Vagina (tissue), 2 donors: Measurements from ENCODE around the gene DYNLRB2. TPM values are rescaled to one million over a fixed set of nuclear protein-coding genes. Genes with fewer than 3 reads are reported as not detected.

ENCODE experiments used
- DNase-seq, 2 donors: peaks; one replicate each; pipeline ENCODE4 v3.0.0-alpha.2; 2017; ENCODE audit errors: extremely low spot score in 2 of 2
- H3K27ac ChIP-seq: fragments of 200-600 bp; sonication (generic); one replicate; pipeline ENCODE4 v1.5.1; 2019
- H3K27me3 ChIP-seq: fragments of 200-600 bp; sonication (generic); one replicate; pipeline ENCODE4 v1.5.1; 2019
- H3K36me3 ChIP-seq, 2 donors: fragments of 200-600 bp; sonication (generic); one replicate each; pipeline ENCODE4 v1.5.1; 2017 to 2019
- H3K4me1 ChIP-seq: fragments of 200-600 bp; sonication (generic); one replicate; pipeline ENCODE4 v1.5.1; 2019
- H3K4me3 ChIP-seq, 2 donors: fragments of 200-600 bp; sonication (generic); 1 replicate in 1 of 2; 2 replicates in 1 of 2; pipeline ENCODE4 v1.5.1; 2016 to 2019
- H3K9me3 ChIP-seq: fragments of 200-600 bp; sonication (generic); one replicate; pipeline ENCODE4 v1.5.1; 2019
- CTCF ChIP-seq, 3 experiments: fragments of 450-650 bp in 2 of 3; fragments of 200-600 bp in 1 of 3; sonication (generic) in 1 of 3; IDR thresholded peaks; one replicate each; pipeline ENCODE4 v1.5.1; 2017 to 2019; ENCODE audit warnings: antibody characterized with exemption in 3 of 3, mild to moderate bottlenecking in 2 of 3, moderate library complexity in 2 of 3
- POLR2A ChIP-seq, 2 donors: fragments of 450-650 bp; IDR thresholded peaks; one replicate each; pipeline ENCODE4 v1.6.1; 2017; ENCODE audit warnings: antibody characterized with exemption in 2 of 2, mild to moderate bottlenecking in 2 of 2, moderate library complexity in 2 of 2
- POLR2AphosphoS5 ChIP-seq, 2 donors: sonication (generic); formaldehyde crosslinking; IDR thresholded peaks; one replicate each; pipeline ENCODE4 v1.9.0; 2017; ENCODE audit warnings: antibody characterized with exemption in 2 of 2, mild to moderate bottlenecking in 2 of 2, low read depth in 1 of 2; ENCODE audit not compliant: insufficient read depth in 1 of 2
- intact Hi-C: fragments of 100-400 bp; cut with DNase I; formaldehyde crosslinking; loops from one replicate; pipeline ENCODE4 v1.15.1; 2023
- total RNA-seq: library from RNA; depleted of rRNA; stranded (reverse); fragments of >200 nt; gene quantifications from one replicate; pipeline ENCODE4 v1.2.3, GENCODE V29; 2016

Gene DYNLRB2
- total RNA-seq, 1 donor from 2014 or later = not detected

- no peaks in the 10 kb centered on the region for H3K36me3 ChIP-seq
- intact Hi-C loops = no loop called here
- DNase-seq = no peak
- no peak overlapping the region for H3K4me3 ChIP-seq
- TF ChIP-seq CTCF (IDR thresholded peaks at IDR 0.05) (no peak), POLR2AphosphoS5 (IDR thresholded peaks at IDR 0.05; ENCODE audit: insufficient read depth in 1 of 2, low read depth in 1 of 2) (no peak), POLR2A (IDR thresholded peaks at IDR 0.05) (no peak)
- no peaks in the 10 kb centered on the region for H3K9me3 ChIP-seq
- no peaks in the 10 kb centered on the region for H3K27me3 ChIP-seq
- H3K27ac ChIP-seq = no peak overlapping the region
- H3K4me1 ChIP-seq = peaks cover 7% of the 10 kb centered on the region
These were observed 30.9 kb upstream of the DYNLRB2 start for GRCh38 chr16:80509872-80510271.

- Histone ChIP-seq H3K9me3 (no peaks in the 10 kb centered on the region), H3K27ac (no peak overlapping the region), H3K4me3 (no peak overlapping the region), H3K27me3 (no peaks in the 10 kb centered on the region), H3K4me1 (peaks cover 1% of the 10 kb centered on the region), H3K36me3 (no peaks in the 10 kb centered on the region)
- DNase-seq = no peak
- intact Hi-C loops = no loop called here
- no peak for TF ChIP-seq POLR2AphosphoS5 (IDR thresholded peaks at IDR 0.05; ENCODE audit: insufficient read depth in 1 of 2, low read depth in 1 of 2)
- TF ChIP-seq POLR2A (IDR thresholded peaks at IDR 0.05) = no peak
- no peak for TF ChIP-seq CTCF (IDR thresholded peaks at IDR 0.05)
These were observed 28.8 kb upstream of the DYNLRB2 start for GRCh38 chr16:80511824-80512592.

- intact Hi-C loops = no loop called here
These were observed 28.3 kb upstream of the DYNLRB2 start for GRCh38 chr16:80512593-80512853.

GRCh38 chr16:80515374-80515773 lies 25.4 kb upstream of the DYNLRB2 start:
- no peaks in the 10 kb centered on the region for H3K27me3 ChIP-seq
- DNase-seq = no peak
- no peaks in the 10 kb centered on the region for H3K4me1 ChIP-seq
- intact Hi-C loops = no loop called here
- no peak overlapping the region for H3K27ac ChIP-seq
- TF ChIP-seq POLR2AphosphoS5 (IDR thresholded peaks at IDR 0.05; ENCODE audit: insufficient read depth in 1 of 2, low read depth in 1 of 2) (no peak), POLR2A (IDR thresholded peaks at IDR 0.05) (no peak), CTCF (IDR thresholded peaks at IDR 0.05) (no peak)
- no peak overlapping the region for H3K4me3 ChIP-seq
- no peaks in the 10 kb centered on the region for H3K9me3 ChIP-seq
- no peaks in the 10 kb centered on the region for H3K36me3 ChIP-seq

More at GRCh38 chr16:80512593-80512853, 28.3 kb upstream of the DYNLRB2 start:
- Histone ChIP-seq H3K36me3 (no peaks in the 10 kb centered on the region), H3K4me3 (no peak overlapping the region), H3K27ac (no peak overlapping the region), H3K4me1 (no peaks in the 10 kb centered on the region), H3K9me3 (no peaks in the 10 kb centered on the region), H3K27me3 (no peaks in the 10 kb centered on the region)
- DNase-seq = no peak
- TF ChIP-seq POLR2AphosphoS5 (IDR thresholded peaks at IDR 0.05; ENCODE audit: insufficient read depth in 1 of 2, low read depth in 1 of 2) = no peak
- no peak for TF ChIP-seq POLR2A (IDR thresholded peaks at IDR 0.05)
- TF ChIP-seq CTCF (IDR thresholded peaks at IDR 0.05) = no peak

GRCh38 chr16:80517846-80518245 lies 22.9 kb upstream of the DYNLRB2 start:
- H3K36me3 ChIP-seq = no peaks in the 10 kb centered on the region
- H3K4me3 ChIP-seq = no peak overlapping the region
- H3K27ac ChIP-seq = no peak overlapping the region
- intact Hi-C loops = no loop called here
- no peaks in the 10 kb centered on the region for H3K27me3 ChIP-seq
- DNase-seq = no peak
- TF ChIP-seq POLR2A (IDR thresholded peaks at IDR 0.05) (no peak), CTCF (IDR thresholded peaks at IDR 0.05) (no peak), POLR2AphosphoS5 (IDR thresholded peaks at IDR 0.05; ENCODE audit: insufficient read depth in 1 of 2, low read depth in 1 of 2) (no peak)
- H3K9me3 ChIP-seq = no peaks in the 10 kb centered on the region
- no peaks in the 10 kb centered on the region for H3K4me1 ChIP-seq
